SW480 (cell line): ENCODE measurements around the gene UBIAD1.
"Not testable (repeated sequence)": the region's sequence is repeated elsewhere in the genome, so short reads cannot be mapped to it uniquely, and the experiment has no call there.

Experiments
- DNase-seq: peaks from one replicate; pipeline ENCODE4 v3.0.0-alpha.2; 2016; ENCODE audit warnings: low spot score

The UBIAD1 gene

GRCh38 chr1:11272832-11273594 is at the start of gene UBIAD1:
Gene UBIAD1 (plus strand): TSS chr1:11273198. CDS start chr1:11273532, 334 bp downstream.
- peak; percentile 81 for DNase-seq

- no peak for DNase-seq
These were observed 45.6 kb upstream of the UBIAD1 start for GRCh38 chr1:11227106-11228077.

GRCh38 chr1:11229203-11229602 is 43.8 kb upstream of the UBIAD1 start:
- DNase-seq = no peak

- no peak for DNase-seq
These were observed 39.8 kb upstream of the UBIAD1 start for GRCh38 chr1:11233208-11233607.

GRCh38 chr1:11237356-11237755 is 35.6 kb upstream of the UBIAD1 start:
- no peak for DNase-seq

- DNase-seq = no peak
These were observed 34.7 kb upstream of the UBIAD1 start for GRCh38 chr1:11238311-11238710.

- no peak for DNase-seq
These were observed 27.8 kb upstream of the UBIAD1 start for GRCh38 chr1:11245248-11245647.

- no peak for DNase-seq
These were observed 26.9 kb upstream of the UBIAD1 start for GRCh38 chr1:11245904-11246719.

GRCh38 chr1:11248169-11248568 is 24.8 kb upstream of the UBIAD1 start:
- no peak for DNase-seq

- no peak for DNase-seq
These were observed 20.5 kb upstream of the UBIAD1 start for GRCh38 chr1:11252538-11252937.

GRCh38 chr1:11253226-11253625 is 19.8 kb upstream of the UBIAD1 start:
- DNase-seq = no peak

- DNase-seq = no peak
These were observed 16.7 kb upstream of the UBIAD1 start for GRCh38 chr1:11256299-11256698.

- DNase-seq = peak; percentile 100
These were observed 10.6 kb upstream of the UBIAD1 start, which contains the start of gene MTOR for GRCh38 chr1:11262171-11263049. Gene MTOR (minus strand): TSS chr1:11262551. CDS start chr1:11259409, 3,142 bp downstream.

GRCh38 chr1:11266268-11267074 is 6.5 kb upstream of the UBIAD1 start:
- DNase-seq = no peak

- DNase-seq = not testable (repeated sequence)
These were observed 5.4 kb upstream of the UBIAD1 start for GRCh38 chr1:11267350-11268337.

- no peak for DNase-seq
These were observed 510 bp upstream of the UBIAD1 start for GRCh38 chr1:11272544-11272831.

GRCh38 chr1:11273595-11274234 is 717 bp downstream of the UBIAD1 start:
- DNase-seq = peak; percentile 13

- DNase-seq = no peak
These were observed 6.2 kb downstream of the UBIAD1 start for GRCh38 chr1:11279152-11279551.

GRCh38 chr1:11279630-11280029 is 6.6 kb downstream of the UBIAD1 start:
- no peak for DNase-seq
